ENCODE measurements around the gene C17orf114.

C17orf114 gene

GRCh38 chr17:4823373-4824089, 21.4 kb upstream of the C17orf114 start:
- DNase-seq: no peak

GRCh38 chr17:4822835-4823234, 20.7 kb upstream of the C17orf114 start:
- DNase-seq: no peak

DNA sequence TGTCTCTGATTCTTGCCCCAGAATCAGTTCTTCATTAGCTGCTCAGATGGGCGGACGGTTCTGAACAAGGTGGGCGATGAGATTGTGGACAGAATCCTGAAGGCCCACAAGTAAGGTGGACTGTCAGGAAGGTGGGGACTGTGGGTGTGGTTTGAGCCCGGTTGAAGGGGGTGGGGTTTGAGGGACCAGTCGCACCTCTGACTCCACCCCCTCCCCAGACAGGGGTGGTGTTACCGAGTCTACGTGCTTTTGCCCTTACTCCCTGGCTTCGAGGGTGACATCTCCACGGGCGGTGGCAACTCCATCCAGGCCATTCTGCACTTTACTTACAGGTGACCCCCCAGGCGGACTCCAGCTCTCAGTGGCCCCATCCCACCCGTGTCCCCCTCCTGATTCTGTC, 16.1 kb upstream of the C17orf114 start:
- DNase-seq: no peak

DNA sequence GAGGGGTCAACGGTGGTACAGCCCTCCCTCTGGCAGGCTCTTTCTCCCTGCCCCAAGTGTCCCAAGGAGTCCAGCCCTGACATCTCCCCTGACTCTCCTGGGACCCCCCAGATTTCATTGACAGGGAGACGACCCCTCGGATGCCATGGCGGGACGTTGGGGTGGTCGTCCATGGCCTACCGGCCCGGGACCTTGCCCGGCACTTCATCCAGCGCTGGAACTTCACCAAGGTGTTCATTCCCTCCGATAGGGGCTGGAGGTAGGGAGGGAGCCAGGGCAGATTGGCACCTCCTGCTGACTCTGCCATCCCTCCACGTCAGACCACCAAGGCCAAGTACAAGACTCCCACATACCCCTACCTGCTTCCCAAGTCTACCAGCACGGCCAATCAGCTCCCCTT, 14.7 kb upstream of the C17orf114 start:
- DNase-seq: no peak

DNA sequence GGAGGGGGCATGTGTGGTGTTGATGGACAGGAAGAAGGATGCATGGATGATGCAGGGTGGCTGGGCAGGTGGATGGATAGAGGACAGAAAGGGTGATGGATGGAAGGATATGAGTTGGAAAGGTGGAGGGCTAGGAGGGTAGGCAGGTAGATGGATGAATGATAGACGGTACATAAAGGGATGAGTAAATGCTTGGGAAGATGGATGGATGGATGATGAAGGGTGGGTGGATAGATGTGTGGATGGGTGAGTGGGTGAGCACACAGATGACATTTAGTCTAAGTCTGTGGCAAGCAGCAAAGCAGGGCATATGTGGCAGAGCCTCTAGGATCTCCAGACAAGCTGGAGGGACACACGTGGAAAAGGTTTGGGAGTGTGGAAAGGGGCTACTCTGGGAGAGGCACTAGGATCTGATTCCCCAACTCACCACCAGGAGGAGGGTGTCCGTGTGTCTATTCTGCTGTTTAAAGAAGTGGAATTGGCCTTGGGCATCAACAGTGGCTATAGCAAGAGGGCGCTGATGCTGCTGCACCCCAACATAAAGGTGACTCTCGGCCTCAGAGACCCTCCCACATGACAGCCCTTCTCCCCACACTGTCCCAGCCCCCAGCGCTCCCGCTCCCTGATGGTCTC, 13.0 kb upstream of the C17orf114 start:
- DNase-seq: no peak

DNA sequence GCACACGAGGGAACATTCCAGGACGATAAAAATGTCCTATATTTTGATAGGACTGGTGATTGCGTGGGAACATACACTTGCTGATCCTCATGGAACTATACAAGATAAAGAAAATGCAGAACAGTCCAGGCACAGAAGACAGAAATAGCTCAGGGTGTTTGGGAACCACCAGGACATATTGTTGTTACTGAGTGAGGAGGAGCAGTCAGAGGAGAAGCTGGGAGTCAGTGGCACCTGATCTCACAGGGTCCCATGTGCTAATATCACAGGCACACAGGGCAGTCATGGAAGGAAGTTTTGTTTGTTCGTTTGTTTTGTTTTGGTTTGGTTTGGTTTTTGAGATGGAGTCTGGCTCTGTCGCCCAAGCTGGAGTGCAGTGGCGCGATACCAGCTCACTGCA, 10.6 kb upstream of the C17orf114 start:
- no peak for DNase-seq

DNA sequence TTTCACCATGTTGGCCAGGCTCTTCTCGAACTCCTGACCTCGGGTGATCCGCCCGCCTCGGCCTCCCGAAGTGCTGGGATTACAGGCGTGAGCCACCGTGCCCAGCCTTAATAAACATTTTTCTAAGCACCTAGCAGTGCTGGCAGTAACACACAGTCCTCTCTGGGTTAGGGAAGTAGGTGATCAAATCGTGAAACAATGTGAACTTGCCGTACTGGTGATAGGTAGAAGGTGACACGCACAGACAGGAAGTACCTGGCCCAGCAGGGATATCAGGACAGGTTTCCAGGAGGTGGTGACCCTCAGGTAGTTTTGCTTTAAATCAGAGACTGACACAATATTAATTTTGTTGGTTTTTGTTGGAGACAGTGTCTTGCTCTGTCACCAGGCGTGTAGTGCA, 9.3 kb upstream of the C17orf114 start:
- DNase-seq: no peak

GRCh38 chr17:4810696-4811290, 8.7 kb upstream of the C17orf114 start:
- peak in 1 of 3 donors; percentile 29 for DNase-seq

DNA sequence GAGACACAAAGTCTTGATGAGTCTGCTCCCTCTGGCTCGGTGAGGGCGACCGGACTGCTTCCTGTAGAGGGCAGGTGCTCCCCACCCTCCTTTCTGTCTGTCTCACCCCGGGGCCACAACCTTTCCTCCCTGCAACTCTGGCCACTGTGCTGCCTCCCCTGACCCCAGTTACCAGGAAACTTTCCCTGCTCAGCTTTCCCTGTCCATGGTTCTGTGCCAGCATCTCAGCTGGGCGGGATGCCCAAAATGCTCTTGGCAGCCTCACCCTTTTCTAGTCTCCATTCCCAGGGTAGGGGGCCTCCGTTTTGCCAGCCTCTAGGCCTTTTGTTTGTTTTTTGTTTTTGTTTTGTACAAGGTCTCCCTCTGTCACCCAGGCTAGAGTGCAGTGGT, 6.2 kb upstream of the C17orf114 start:
- peak in 2 of 3 donors; percentile 35 to 57 for DNase-seq

DNA sequence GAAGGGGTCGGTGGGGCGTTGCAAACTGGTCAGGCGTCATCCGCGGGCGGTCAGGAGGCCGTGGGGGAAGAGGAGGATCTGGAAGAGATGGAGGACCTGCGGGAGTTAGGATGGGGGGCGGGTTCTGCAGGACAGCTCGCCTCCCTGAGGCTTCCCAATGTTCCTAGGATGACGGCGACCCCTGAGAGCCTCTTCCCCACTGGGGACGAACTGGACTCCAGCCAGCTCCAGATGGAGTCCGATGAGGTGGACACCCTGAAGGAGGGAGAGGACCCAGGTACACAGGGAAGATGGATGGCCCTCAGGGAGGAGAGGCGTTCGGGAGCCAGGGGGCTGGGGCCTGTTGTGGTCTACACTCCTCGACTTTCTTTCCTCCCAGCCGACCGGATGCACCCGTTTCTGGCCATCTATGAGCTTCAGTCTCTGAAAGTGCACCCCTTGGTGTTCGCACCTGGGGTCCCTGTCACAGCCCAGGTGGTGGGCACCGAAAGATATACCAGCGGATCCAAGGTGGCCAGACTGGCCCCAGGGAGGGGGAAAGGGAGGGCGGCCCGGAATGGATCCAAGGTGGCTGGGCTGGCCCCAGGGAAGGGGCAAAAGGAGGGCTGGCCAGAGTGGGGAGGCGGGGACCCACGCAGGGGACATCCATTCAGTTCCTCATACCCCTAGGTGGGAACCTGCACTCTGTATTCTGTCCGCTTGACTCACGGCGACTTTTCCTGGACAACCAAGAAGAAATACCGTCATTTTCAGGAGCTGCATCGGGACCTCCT, 5.7 kb upstream of the C17orf114 start:
- peak in 1 of 3 donors; percentile 44 for DNase-seq

- peak; percentile 85 to 92 (median 88) for DNase-seq
Measured at GRCh38 chr17:4806777-4807604, 4.9 kb upstream of the C17orf114 start, which contains the start of gene PLD2. PLD2 (plus strand) TSS chr17:4807152; CDS start chr17:4807773, 621 bp downstream.

- peak in 1 of 3 donors; percentile 39 for DNase-seq
Measured at GRCh38 chr17:4806456-4806776, 4.3 kb upstream of the C17orf114 start.

GRCh38 chr17:4800462-4801196, 1.5 kb downstream of the C17orf114 start:
- DNase-seq: no peak

DNA sequence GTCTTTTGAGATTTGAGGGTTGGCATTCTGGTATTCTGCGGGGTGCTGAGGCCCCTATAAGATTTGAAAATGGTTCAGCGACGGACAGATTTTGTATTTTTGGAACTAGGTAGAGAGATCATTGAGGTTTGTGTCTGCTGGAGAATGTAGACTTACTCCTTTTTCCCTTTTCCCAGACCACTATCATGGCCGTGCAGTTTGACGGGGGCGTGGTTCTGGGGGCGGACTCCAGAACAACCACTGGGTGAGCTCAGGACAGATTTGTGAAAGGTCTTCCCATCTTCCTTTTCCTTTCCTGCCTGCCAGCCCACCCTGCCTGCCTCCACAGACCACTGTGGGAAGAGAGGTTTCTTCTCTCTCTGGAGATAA, 5.6 kb downstream of the C17orf114 start:
- peak in 1 of 3 donors; percentile 54 for DNase-seq

GRCh38 chr17:4795168-4795567, 7.0 kb downstream of the C17orf114 start:
- no peak for DNase-seq

DNA sequence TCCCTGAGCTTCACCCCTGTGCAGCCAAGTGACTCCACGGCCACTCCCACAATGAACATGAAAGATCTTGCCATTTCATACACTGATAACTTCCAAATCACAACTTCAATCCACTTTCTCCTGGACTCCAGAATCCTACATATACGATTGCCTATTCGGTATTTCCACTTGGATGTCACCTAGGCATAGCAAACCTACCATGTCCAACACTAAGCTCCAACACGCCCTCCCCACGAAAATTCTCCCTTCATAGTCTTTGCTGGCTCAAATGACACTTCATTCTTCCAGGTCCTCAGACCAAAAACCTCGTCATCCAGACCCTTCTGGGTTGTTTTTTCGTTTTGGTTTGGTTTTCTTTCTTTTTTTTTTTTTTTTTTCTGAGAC, 11.4 kb downstream of the C17orf114 start:
- DNase-seq: no peak

DNA sequence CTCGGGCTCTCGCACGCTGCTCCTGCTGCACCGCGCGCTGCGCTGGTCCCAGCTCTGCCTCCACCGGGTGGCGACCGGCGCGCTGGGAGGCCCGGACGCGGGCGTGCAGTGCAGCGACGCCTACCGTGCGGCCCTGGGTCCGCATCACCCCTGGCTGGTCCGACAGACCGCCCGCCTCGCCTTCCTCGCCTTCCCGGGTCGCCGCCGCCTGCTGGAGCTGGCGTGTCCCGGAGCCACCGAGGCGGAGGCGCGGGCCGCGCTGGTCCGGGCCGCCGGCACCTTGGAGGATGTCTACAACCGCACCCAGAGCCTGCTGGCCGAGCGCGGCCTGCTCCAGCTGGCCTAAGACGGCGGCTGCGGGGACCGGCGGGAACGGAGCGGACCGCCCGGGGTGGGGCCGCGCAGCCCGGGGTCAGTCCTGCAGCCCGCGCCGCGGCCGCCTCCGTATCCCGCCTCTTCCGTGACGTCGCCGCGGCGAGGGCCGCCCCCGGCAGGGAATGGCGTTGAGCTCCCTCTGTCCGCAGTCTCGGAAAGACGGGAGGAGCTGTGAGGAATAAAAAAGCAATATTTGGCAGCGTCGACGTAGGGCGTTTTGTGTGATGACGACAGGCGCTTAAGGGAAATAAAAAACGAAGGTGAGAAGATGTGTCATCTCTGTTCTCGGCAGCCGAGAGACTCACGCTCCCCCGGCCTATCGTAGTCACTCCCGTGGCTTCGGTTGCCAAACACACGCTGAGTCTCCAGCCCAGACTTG, 12.0 kb downstream of the C17orf114 start:
- peak; percentile 87 to 97 (median 93) for DNase-seq

DNA sequence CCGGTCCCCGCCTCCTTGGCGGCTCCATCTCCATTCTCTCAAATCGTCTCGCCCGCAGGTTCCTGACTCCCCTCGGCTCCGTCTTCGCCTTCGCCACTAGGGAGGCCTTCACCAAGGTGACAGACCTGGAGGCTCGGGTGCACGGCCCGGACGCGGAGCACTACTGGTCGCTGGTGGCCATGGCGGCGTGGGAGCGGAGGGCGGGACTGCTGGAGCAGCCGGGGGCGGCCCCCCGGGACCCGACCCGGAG, 12.5 kb downstream of the C17orf114 start:
- DNase-seq: no peak

GRCh38 chr17:4788807-4789700, 13.1 kb downstream of the C17orf114 start, which contains the start of gene GLTPD2:
GLTPD2 (plus strand) TSS chr17:4788964; CDS start chr17:4789012, 48 bp downstream.
- peak in 1 of 3 donors; percentile 56 for DNase-seq
